HG03575 (cell line): ENCODE measurements around the gene SPTLC3.

Experiments used
- ATAC-seq: cut with Tn5 transposase; IDR thresholded peaks from one replicate; pipeline ENCODE4 v1.9.1; 2021; ENCODE audit not compliant: unreplicated experiment, insufficient number of reproducible peaks, low FRiP score; ENCODE audit errors: extremely low read depth

SPTLC3 gene

DNA sequence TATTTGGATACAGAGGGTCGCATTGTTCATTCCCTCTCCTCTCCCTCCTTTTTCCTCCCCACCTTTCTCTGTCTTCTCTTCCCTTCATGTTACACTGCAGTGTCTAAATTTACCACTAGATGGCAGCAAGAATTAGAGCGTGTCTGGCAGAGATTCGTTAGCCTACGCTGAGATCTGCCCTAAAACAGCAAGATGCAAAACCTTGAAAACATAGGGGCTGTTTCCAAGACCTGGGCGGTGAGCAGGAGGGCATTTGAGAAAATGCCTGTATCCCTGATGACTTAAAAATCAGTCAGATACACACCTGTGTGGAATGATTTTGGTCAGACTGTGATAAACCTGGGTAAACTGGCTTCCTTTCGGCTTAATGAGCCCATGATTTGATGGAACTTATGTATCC lies 110.8 kb downstream of the SPTLC3 start:
- no peak for ATAC-seq

GRCh38 chr20:13120471-13120870 lies 111.7 kb downstream of the SPTLC3 start:
- ATAC-seq: no peak

GRCh38 chr20:13121840-13122515 lies 113.2 kb downstream of the SPTLC3 start:
- peak; percentile 56 for ATAC-seq

DNA sequence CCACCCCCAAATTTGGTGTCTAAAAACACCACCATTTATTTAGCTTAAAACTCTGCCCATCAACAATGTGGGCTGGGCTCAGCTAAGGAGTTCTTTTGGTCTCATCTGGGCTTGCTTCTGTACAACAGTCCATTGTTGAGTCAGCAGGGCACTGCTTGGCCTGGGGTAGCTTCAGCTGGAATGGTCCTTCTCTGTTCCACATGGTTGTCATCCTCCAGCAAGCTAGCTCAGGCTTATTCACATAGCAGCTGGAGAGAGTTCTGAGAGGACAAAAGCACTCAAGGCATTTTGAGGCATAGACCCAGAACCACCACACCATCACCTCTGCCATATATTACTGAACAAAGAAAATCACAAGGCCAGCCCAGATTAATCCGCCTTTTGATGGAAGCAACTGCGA lies 116.7 kb downstream of the SPTLC3 start:
- no peak for ATAC-seq

GRCh38 chr20:13128173-13128572 lies 119.4 kb downstream of the SPTLC3 start:
- no peak for ATAC-seq

DNA sequence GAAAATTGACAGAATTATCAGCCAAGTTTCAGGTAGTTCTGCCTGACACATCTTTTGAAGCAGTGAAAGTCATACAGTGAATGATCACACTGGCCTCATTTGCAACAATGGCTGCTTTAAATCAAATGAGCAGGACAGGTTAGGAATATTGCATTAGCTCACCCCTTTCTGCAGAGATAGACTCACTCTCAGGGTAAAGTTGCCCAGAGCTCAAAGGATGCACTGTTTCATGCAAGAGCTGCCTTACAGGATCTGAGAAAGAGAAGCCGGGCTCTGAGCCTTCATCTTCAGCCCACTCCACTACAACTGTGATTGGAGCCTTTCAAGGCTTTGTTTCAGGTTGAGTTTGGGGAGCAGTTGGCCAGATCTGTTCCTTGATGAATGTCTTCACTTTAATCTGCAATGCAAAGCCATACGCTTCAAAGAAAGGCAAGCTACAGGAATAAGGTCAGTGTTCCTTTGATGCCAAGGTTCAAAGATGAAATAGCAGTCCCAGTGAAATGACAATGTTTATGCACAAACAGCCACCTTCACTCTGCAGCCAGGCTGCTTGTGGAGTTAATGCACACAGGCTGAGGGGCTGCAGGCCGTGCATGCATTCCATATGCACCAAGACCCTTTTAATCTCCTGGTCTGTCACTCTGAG lies 121.4 kb downstream of the SPTLC3 start:
- no peak for ATAC-seq

GRCh38 chr20:13130707-13131103 lies 121.9 kb downstream of the SPTLC3 start:
- ATAC-seq: no peak

DNA sequence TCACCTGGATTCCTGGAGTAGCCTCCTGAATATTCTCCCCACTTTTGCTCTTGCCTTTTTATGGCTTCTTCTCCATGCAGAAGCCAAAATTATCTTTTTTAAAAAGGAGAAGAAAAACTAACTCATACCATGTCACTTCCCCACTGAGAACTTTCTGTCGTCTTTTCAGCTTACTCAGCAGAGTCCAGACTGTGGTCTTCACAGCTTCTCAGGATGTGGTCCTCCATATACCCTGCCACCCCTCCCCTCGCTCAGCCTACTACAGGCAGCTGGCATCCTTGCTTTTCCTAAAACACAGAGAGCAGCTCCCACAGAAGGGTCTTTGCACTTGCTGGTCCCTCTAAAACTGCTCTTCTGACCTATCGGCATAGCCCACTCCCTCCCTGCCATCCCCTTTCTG lies 122.9 kb downstream of the SPTLC3 start:
- ATAC-seq: no peak

DNA sequence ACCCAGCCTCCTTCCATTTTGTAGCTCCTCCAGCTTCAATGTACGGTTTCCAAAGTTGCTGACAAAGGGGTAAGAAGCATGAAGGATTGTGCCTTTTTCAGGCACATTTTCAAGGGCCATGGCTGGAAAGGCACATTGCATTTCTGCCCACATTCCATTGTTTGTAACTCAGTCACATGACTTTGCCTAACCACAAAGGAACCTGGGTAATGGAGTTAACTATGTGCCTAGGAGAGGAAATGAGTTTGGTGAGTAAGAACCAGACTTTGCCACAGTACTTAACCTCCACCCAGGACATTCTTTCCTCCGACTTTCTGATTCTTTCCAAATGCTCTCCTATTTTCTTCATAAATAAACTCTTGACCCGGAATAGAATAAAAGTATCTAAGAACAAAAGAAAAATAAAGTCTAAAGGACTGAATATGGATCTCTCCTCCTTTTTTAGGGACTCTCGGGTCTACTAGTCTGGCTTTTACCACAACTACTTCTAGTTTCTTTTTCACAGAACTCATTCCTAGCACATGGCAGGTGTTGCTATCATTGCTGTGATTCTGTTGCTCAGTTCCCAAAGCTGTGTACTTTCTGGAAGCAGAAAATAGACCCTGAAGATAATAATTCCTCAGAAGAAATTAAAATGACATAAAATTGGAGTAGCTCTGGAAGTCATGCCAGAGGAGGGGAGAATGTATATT lies 130.8 kb downstream of the SPTLC3 start:
- ATAC-seq: no peak

DNA sequence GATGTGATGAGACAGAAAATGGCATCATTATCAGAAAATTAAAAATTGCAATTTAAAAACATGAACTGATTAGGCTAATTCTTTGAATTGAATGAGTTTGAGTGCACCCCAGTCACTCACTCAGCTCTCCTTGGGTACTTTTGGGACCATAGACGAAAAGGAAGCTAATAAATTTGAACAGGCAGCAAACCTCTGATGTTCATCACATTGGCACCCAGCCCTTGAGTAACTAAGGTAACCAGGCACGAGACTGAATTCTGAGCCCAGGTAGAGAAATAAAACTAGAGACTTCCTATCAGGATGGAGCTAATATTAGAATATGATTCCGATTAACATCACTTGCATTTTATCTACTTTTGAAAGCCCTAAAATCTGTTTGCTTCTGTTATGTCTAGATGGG lies 131.4 kb downstream of the SPTLC3 start:
- ATAC-seq: no peak

GRCh38 chr20:13140775-13141174 lies 132.0 kb downstream of the SPTLC3 start:
- ATAC-seq: no peak

DNA sequence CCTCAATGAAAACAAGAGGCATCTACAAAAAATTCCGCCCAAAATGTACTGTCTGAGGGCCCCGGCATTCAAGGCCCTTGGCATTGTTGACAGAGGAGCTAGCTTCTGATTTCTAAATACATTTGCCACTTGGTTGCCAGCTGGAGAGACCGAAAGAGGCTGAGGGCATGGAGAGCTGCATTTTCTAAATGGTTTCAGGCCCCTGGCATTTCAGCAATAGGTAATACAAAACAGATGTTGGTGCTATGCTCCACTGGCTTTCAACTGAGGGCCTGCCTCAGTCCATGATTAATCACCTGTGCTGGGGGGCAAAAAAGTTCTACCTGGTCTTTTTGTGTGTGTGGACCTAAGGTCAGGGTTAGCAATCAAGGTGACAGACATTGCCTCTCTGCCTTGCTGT lies 132.8 kb downstream of the SPTLC3 start:
- no peak for ATAC-seq

GRCh38 chr20:13142143-13142542 lies 133.4 kb downstream of the SPTLC3 start:
- no peak for ATAC-seq

DNA sequence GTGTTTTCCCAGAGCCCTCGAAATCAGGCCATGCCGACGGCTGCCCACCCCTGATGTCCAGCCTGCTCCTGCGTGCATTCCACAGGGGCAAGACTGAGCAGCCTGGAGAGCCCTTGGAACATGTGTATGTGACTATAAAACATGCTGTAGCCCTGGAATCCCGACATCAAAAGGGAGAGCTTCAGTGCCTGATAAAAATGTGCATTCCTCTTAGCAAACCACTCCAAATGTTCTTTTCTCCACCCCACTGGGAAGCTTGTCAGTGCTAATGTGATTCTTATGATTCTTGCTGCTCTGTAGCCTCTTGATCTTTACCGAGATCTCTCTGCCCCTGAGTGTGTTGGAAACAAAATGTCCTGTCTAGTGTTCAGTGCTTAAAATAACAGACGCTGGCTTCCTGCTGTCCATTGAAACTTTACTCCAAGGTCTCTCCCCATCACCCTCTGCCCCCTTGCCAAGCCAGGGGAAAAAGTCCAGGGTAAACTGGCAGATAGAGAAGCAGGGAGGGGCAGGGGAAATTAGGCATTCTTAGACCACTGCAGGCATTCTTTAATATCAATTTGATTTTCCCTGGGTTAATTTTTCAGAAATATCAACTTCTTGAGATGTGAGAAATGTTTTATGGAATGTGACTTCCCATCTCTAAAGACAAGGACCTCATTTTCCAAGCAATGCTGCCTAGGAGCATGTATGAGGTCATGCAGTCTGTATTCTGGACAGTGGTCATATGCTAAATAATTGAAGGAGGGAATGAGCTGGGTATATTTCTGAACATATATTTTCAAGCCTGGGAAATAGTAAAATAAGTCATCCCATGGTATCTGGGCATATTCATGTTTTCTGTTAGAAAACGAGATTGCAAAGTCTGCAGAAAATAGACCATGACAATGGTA lies 138.5 kb downstream of the SPTLC3 start:
- no peak for ATAC-seq

- ATAC-seq: no peak
Measured at GRCh38 chr20:13147971-13148370, 139.2 kb downstream of the SPTLC3 start.

DNA sequence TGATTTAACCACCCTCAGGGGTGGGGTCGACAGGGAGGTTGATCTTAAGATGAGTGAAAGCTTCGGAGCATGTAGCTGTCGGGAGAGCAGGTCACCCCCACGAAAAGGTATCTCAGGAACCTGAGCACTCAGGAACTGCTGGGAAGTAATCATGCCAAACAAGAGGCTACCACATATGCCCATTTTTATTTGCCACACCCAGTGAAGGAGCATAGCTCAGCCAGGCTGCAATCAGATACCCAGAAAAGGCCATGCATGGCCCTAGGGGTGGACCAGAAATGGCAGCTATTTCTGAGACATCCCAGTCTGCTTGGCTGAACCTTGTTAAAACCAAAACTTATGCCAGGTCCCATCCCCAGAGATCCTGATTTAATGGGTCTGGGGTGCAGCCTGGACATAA lies 139.6 kb downstream of the SPTLC3 start:
- no peak for ATAC-seq

GRCh38 chr20:13148961-13149360 lies 140.2 kb downstream of the SPTLC3 start:
- ATAC-seq: no peak

GRCh38 chr20:13149371-13150105 lies 140.8 kb downstream of the SPTLC3 start:
- ATAC-seq: no peak

GRCh38 chr20:13158369-13158768 lies 149.6 kb downstream of the SPTLC3 start:
- no peak for ATAC-seq
